Ascending aorta (tissue), 2 donors: Measurements from ENCODE around the gene OSM. TPM values are rescaled to one million over a fixed set of nuclear protein-coding genes. Genes with fewer than 3 reads are reported as not detected.

Source experiments
- DNase-seq, 2 donors: peaks; one replicate each; pipeline ENCODE4 v3.0.0-alpha.2; 2019; ENCODE audit warnings: low spot score in 2 of 2
- H3K27ac ChIP-seq, 2 donors: fragments of 200-600 bp; sonication (generic); one replicate each; pipeline ENCODE4 v1.5.1; 2016 to 2017; ENCODE audit warnings: mild to moderate bottlenecking in 1 of 2
- H3K27me3 ChIP-seq: fragments of 200-600 bp; sonication (generic); one replicate; pipeline ENCODE4 v1.5.1; 2017
- H3K36me3 ChIP-seq, 2 donors: fragments of 200-600 bp; sonication (generic); one replicate each; pipeline ENCODE4 v1.5.1; 2016
- H3K4me1 ChIP-seq, 2 donors: fragments of 200-600 bp; sonication (generic); one replicate each; pipeline ENCODE4 v1.5.1; 2016 to 2017; ENCODE audit warnings: mild to moderate bottlenecking in 1 of 2
- H3K4me3 ChIP-seq, 2 donors: fragments of 200-600 bp; sonication (generic); one replicate each; pipeline ENCODE4 v1.5.1; 2016 to 2017; ENCODE audit warnings: mild to moderate bottlenecking in 1 of 2
- H3K9me3 ChIP-seq, 2 donors: fragments of 200-600 bp; sonication (generic); one replicate each; pipeline ENCODE4 v1.5.1; 2016
- CTCF ChIP-seq, 3 experiments: fragments of 200-600 bp in 2 of 3; fragments of 450-650 bp in 1 of 3; sonication (generic) in 2 of 3; IDR thresholded peaks; one replicate each; pipeline ENCODE4 v1.5.1; 2016 to 2019; ENCODE audit warnings: antibody characterized with exemption in 3 of 3, mild to moderate bottlenecking in 1 of 3, moderate library complexity in 1 of 3
- intact Hi-C: fragments of 100-400 bp; cut with DNase I; formaldehyde crosslinking; loops from one replicate; pipeline ENCODE4 v1.15.1; 2023
- total RNA-seq: library from RNA; depleted of rRNA; stranded (reverse); fragments of >200 nt; gene quantifications from one replicate; pipeline ENCODE4 v1.1.0, GENCODE V29; 2016

OSM gene
- total RNA-seq, 1 donor from 2014 or later: not detected

GRCh38 chr22:30310881-30311771 is 44.5 kb upstream of the OSM start:
- no peak for TF ChIP-seq CTCF (IDR thresholded peaks at IDR 0.05)
- intact Hi-C loops: loop anchor here (2.0 to 5.0 kb wide), 3 partner anchors 14 to 111 kb away; no protein-coding TSS in a partner anchor
- Histone ChIP-seq H3K27me3 (no peaks in the 10 kb centered on the region), H3K9me3 (no peaks in the 10 kb centered on the region), H3K36me3 (peaks cover 0 to 5% of the 10 kb centered on the region in 2 donors), H3K4me3 (peak overlapping the region; percentile 2 to 48), H3K4me1 (peaks cover 22 to 73% of the 10 kb centered on the region in 2 donors), H3K27ac (peak overlapping the region; percentile 75 to 87)
- peak in 1 of 2 donors; percentile 88 for DNase-seq

- Histone ChIP-seq H3K27ac (peak overlapping the region; percentile 75 to 87), H3K4me3 (peak overlapping the region in 1 of 2 donors; percentile 48), H3K27me3 (no peaks in the 10 kb centered on the region), H3K4me1 (peaks cover 29 to 78% of the 10 kb centered on the region in 2 donors), H3K9me3 (no peaks in the 10 kb centered on the region), H3K36me3 (peaks cover 0 to 5% of the 10 kb centered on the region in 2 donors)
- intact Hi-C loops: loop anchor here (2.0 to 10.0 kb wide), 4 partner anchors 15 to 975 kb away; no protein-coding TSS in a partner anchor
- DNase-seq: no peak
- no peak for TF ChIP-seq CTCF (IDR thresholded peaks at IDR 0.05)
These were observed 43.5 kb upstream of the OSM start for GRCh38 chr22:30309951-30310741.

- Histone ChIP-seq H3K9me3 (no peaks in the 10 kb centered on the region), H3K36me3 (peaks cover 0 to under 1% of the 10 kb centered on the region in 2 donors), H3K4me1 (peaks cover 42 to 88% of the 10 kb centered on the region in 2 donors), H3K27ac (peak overlapping the region; percentile 75 to 87), H3K4me3 (no peak overlapping the region), H3K27me3 (no peaks in the 10 kb centered on the region)
- intact Hi-C loops: loop anchor here (10.0 kb wide), 1 partner anchor 976 kb away; no protein-coding TSS in a partner anchor
- no peak for TF ChIP-seq CTCF (IDR thresholded peaks at IDR 0.05)
- DNase-seq: no peak
These were observed 42.0 kb upstream of the OSM start for GRCh38 chr22:30308518-30309230.

GRCh38 chr22:30308093-30308492 is 41.4 kb upstream of the OSM start:
- H3K9me3 ChIP-seq: no peaks in the 10 kb centered on the region
- no peak overlapping the region for H3K27ac ChIP-seq
- H3K4me3 ChIP-seq: no peak overlapping the region
- peaks cover 48 to 93% of the 10 kb centered on the region in 2 donors for H3K4me1 ChIP-seq
- H3K27me3 ChIP-seq: no peaks in the 10 kb centered on the region
- TF ChIP-seq CTCF (IDR thresholded peaks at IDR 0.05): no peak
- intact Hi-C loops: loop anchor here (10.0 kb wide), 1 partner anchor 977 kb away; no protein-coding TSS in a partner anchor
- peaks cover 4 to 6% of the 10 kb centered on the region in 2 donors for H3K36me3 ChIP-seq
- no peak for DNase-seq

- Histone ChIP-seq H3K4me1 (peaks cover 52 to 95% of the 10 kb centered on the region in 2 donors), H3K36me3 (peaks cover 12 to 16% of the 10 kb centered on the region in 2 donors), H3K27me3 (no peaks in the 10 kb centered on the region), H3K4me3 (no peak overlapping the region), H3K27ac (peak overlapping the region; percentile 86), H3K9me3 (no peaks in the 10 kb centered on the region)
- intact Hi-C loops: loop anchor here (10.0 kb wide), 1 partner anchor 978 kb away; no protein-coding TSS in a partner anchor
- no peak for TF ChIP-seq CTCF (IDR thresholded peaks at IDR 0.05)
- no peak for DNase-seq
These were observed 40.5 kb upstream of the OSM start for GRCh38 chr22:30307041-30307574.
